WTC11 (cell line): Measurements from ENCODE around the gene OPRD1.

Experiments used
- CREB1 ChIP-seq: sonication (generic); formaldehyde crosslinking; IDR thresholded peaks from 2 replicates; pipeline ENCODE4 v1.8.0; 2023; ENCODE audit warnings: mild to moderate bottlenecking, missing genetic modification reagents
- CREM ChIP-seq: sonication (generic); formaldehyde crosslinking; IDR thresholded peaks from 2 replicates; pipeline ENCODE4 v1.8.1; 2022; ENCODE audit warnings: mild to moderate bottlenecking, missing genetic modification reagents, moderate library complexity
- GABPB1 ChIP-seq: sonication (generic); formaldehyde crosslinking; IDR thresholded peaks from 2 replicates; pipeline ENCODE4 v1.8.1; 2023; ENCODE audit warnings: mild to moderate bottlenecking, missing genetic modification reagents
- PRDM15 ChIP-seq: sonication (generic); formaldehyde crosslinking; IDR thresholded peaks from 2 replicates; pipeline ENCODE4 v1.8.0; 2022; ENCODE audit warnings: missing genetic modification reagents
- RELA ChIP-seq: sonication (generic); formaldehyde crosslinking; IDR thresholded peaks from 2 replicates; pipeline ENCODE4 v1.8.1; 2022; ENCODE audit warnings: missing genetic modification reagents, mild to moderate bottlenecking, borderline replicate concordance
- TEAD1 ChIP-seq: sonication (generic); formaldehyde crosslinking; IDR thresholded peaks from 2 replicates; pipeline ENCODE4 v1.8.0; 2022; ENCODE audit warnings: mild to moderate bottlenecking, missing genetic modification reagents
- ZNF317 ChIP-seq: sonication (generic); formaldehyde crosslinking; IDR thresholded peaks from 2 replicates; pipeline ENCODE4 v1.8.1; 2023; ENCODE audit warnings: low read depth, mild to moderate bottlenecking, moderate library complexity, missing genetic modification reagents, borderline replicate concordance
- TF ChIP-seq, protein P1 (sequence below): fragments of 200-600 bp; IDR thresholded peaks from 2 replicates; pipeline ENCODE4 v1.8.0; 2022; ENCODE audit warnings: antibody characterized with exemption
- TF ChIP-seq, protein P2 (sequence below): fragments of 250-450 bp; sonication (Bioruptor Pico); IDR thresholded peaks from 2 replicates; pipeline ENCODE4 v1.9.0; 2021; ENCODE audit warnings: mild to moderate bottlenecking, borderline replicate concordance
- TF ChIP-seq, protein P3 (sequence below): sonication (generic); formaldehyde crosslinking; IDR thresholded peaks from 2 replicates; pipeline ENCODE4 v1.8.1; 2022; ENCODE audit warnings: mild to moderate bottlenecking, moderate library complexity, missing genetic modification reagents
- TF ChIP-seq, protein P4 (sequence below): sonication (generic); formaldehyde crosslinking; conservative IDR thresholded peaks from 2 replicates; pipeline ENCODE4 v1.8.1; 2022; ENCODE audit warnings: mild to moderate bottlenecking, missing genetic modification reagents
- TF ChIP-seq, protein P5 (sequence below): sonication (generic); formaldehyde crosslinking; IDR thresholded peaks from 2 replicates; pipeline ENCODE4 v1.8.1; 2022; ENCODE audit warnings: mild to moderate bottlenecking, missing genetic modification reagents, moderate library complexity, borderline replicate concordance
- TF ChIP-seq, protein P6 (sequence below): sonication (generic); formaldehyde crosslinking; IDR thresholded peaks from 2 replicates; pipeline ENCODE4 v1.8.1; 2023; ENCODE audit warnings: mild to moderate bottlenecking, missing genetic modification reagents

GRCh38 chr1:28855046-28855445, 43.1 kb downstream of the OPRD1 start:
- TF ChIP-seq, protein P1, sequence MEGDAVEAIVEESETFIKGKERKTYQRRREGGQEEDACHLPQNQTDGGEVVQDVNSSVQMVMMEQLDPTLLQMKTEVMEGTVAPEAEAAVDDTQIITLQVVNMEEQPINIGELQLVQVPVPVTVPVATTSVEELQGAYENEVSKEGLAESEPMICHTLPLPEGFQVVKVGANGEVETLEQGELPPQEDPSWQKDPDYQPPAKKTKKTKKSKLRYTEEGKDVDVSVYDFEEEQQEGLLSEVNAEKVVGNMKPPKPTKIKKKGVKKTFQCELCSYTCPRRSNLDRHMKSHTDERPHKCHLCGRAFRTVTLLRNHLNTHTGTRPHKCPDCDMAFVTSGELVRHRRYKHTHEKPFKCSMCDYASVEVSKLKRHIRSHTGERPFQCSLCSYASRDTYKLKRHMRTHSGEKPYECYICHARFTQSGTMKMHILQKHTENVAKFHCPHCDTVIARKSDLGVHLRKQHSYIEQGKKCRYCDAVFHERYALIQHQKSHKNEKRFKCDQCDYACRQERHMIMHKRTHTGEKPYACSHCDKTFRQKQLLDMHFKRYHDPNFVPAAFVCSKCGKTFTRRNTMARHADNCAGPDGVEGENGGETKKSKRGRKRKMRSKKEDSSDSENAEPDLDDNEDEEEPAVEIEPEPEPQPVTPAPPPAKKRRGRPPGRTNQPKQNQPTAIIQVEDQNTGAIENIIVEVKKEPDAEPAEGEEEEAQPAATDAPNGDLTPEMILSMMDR: no peak
- TF ChIP-seq, protein P2, sequence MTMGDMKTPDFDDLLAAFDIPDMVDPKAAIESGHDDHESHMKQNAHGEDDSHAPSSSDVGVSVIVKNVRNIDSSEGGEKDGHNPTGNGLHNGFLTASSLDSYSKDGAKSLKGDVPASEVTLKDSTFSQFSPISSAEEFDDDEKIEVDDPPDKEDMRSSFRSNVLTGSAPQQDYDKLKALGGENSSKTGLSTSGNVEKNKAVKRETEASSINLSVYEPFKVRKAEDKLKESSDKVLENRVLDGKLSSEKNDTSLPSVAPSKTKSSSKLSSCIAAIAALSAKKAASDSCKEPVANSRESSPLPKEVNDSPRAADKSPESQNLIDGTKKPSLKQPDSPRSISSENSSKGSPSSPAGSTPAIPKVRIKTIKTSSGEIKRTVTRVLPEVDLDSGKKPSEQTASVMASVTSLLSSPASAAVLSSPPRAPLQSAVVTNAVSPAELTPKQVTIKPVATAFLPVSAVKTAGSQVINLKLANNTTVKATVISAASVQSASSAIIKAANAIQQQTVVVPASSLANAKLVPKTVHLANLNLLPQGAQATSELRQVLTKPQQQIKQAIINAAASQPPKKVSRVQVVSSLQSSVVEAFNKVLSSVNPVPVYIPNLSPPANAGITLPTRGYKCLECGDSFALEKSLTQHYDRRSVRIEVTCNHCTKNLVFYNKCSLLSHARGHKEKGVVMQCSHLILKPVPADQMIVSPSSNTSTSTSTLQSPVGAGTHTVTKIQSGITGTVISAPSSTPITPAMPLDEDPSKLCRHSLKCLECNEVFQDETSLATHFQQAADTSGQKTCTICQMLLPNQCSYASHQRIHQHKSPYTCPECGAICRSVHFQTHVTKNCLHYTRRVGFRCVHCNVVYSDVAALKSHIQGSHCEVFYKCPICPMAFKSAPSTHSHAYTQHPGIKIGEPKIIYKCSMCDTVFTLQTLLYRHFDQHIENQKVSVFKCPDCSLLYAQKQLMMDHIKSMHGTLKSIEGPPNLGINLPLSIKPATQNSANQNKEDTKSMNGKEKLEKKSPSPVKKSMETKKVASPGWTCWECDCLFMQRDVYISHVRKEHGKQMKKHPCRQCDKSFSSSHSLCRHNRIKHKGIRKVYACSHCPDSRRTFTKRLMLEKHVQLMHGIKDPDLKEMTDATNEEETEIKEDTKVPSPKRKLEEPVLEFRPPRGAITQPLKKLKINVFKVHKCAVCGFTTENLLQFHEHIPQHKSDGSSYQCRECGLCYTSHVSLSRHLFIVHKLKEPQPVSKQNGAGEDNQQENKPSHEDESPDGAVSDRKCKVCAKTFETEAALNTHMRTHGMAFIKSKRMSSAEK: no peak
- TF ChIP-seq, protein P3, sequence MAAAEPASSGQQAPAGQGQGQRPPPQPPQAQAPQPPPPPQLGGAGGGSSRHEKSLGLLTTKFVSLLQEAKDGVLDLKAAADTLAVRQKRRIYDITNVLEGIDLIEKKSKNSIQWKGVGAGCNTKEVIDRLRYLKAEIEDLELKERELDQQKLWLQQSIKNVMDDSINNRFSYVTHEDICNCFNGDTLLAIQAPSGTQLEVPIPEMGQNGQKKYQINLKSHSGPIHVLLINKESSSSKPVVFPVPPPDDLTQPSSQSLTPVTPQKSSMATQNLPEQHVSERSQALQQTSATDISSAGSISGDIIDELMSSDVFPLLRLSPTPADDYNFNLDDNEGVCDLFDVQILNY (CRISPR knock-in tag): no peak
- TF ChIP-seq CREM (CRISPR knock-in tag) (no peak), CREB1 (CRISPR knock-in tag) (no peak), PRDM15 (CRISPR knock-in tag) (no peak), RELA (CRISPR knock-in tag) (no peak), TEAD1 (CRISPR knock-in tag) (no peak), ZNF317 (CRISPR knock-in tag) (no peak), GABPB1 (CRISPR knock-in tag) (no peak)
- TF ChIP-seq, protein P4, sequence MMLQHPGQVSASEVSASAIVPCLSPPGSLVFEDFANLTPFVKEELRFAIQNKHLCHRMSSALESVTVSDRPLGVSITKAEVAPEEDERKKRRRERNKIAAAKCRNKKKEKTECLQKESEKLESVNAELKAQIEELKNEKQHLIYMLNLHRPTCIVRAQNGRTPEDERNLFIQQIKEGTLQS (CRISPR knock-in tag): no peak
- TF ChIP-seq, protein P5, sequence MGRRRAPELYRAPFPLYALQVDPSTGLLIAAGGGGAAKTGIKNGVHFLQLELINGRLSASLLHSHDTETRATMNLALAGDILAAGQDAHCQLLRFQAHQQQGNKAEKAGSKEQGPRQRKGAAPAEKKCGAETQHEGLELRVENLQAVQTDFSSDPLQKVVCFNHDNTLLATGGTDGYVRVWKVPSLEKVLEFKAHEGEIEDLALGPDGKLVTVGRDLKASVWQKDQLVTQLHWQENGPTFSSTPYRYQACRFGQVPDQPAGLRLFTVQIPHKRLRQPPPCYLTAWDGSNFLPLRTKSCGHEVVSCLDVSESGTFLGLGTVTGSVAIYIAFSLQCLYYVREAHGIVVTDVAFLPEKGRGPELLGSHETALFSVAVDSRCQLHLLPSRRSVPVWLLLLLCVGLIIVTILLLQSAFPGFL: no peak
- TF ChIP-seq, protein P6, sequence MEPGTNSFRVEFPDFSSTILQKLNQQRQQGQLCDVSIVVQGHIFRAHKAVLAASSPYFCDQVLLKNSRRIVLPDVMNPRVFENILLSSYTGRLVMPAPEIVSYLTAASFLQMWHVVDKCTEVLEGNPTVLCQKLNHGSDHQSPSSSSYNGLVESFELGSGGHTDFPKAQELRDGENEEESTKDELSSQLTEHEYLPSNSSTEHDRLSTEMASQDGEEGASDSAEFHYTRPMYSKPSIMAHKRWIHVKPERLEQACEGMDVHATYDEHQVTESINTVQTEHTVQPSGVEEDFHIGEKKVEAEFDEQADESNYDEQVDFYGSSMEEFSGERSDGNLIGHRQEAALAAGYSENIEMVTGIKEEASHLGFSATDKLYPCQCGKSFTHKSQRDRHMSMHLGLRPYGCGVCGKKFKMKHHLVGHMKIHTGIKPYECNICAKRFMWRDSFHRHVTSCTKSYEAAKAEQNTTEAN (CRISPR knock-in tag): no peak
